ENCODE data around the gene ECEL1. TPM values are rescaled to one million over a fixed set of nuclear protein-coding genes. Genes with fewer than 3 reads are reported as not detected.
A peak's percentile ranks its signal among the peaks of the same experiment; 100 is the strongest.

The ECEL1 gene
- total and polyA plus RNA-seq, 4 donors = 0.09 to 0.35 (median 0.23) TPM

DNA sequence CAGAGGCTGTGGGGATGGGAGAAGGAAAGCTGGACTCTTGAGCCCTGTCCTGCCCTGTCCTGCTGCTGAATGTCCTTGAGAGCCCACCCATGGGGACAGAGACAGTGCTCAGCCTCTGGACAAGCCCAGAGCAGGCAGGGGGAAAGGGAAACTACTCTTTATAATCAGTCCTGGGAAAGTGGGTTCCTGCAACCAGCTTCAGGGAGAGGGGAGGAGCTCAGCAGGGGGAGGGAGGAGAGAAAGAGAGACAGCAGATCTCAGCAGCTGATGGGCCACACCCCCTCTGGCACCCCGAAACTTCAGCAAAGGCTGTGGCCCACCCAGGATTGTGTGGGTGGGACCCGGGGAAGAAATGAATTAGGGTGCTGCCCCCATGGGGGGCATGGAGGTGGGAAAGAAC lies 11.6 kb downstream of the ECEL1 start:
- H3K27ac ChIP-seq (ENCODE audit: low read depth in 1 of 2, low read length in 1 of 2) = no peak overlapping the region
- H3K27me3 ChIP-seq (ENCODE audit: control insufficient read depth in 3 of 3, insufficient read depth in 3 of 3, low read length in 2 of 3) = peaks cover 0 to 15% (median 8%) of the 10 kb centered on the region in 3 donors
- peak in 1 of 3 donors; percentile 6 for DNase-seq
- H3K4me3 ChIP-seq = no peak overlapping the region
- H3K9me3 ChIP-seq (ENCODE audit: control insufficient read depth in 4 of 4, insufficient read depth in 3 of 4, low read length in 3 of 4) = no peaks in the 10 kb centered on the region
- WGBS, 2 donors = 70 to 89% methylated on average over 2 of the region's 2 CpGs
- no peak overlapping the region for H3K9ac ChIP-seq (ENCODE audit: insufficient read depth in 1 of 2, low read length in 2 of 2)
- ATAC-seq (ENCODE audit: insufficient read depth, low FRiP score) = no peak
- TF ChIP-seq, protein P1, sequence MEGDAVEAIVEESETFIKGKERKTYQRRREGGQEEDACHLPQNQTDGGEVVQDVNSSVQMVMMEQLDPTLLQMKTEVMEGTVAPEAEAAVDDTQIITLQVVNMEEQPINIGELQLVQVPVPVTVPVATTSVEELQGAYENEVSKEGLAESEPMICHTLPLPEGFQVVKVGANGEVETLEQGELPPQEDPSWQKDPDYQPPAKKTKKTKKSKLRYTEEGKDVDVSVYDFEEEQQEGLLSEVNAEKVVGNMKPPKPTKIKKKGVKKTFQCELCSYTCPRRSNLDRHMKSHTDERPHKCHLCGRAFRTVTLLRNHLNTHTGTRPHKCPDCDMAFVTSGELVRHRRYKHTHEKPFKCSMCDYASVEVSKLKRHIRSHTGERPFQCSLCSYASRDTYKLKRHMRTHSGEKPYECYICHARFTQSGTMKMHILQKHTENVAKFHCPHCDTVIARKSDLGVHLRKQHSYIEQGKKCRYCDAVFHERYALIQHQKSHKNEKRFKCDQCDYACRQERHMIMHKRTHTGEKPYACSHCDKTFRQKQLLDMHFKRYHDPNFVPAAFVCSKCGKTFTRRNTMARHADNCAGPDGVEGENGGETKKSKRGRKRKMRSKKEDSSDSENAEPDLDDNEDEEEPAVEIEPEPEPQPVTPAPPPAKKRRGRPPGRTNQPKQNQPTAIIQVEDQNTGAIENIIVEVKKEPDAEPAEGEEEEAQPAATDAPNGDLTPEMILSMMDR (IDR thresholded peaks at IDR 0.05; ENCODE audit: control extremely low read depth, extremely low read depth) = no peak
- no peaks in the 10 kb centered on the region for H3K36me3 ChIP-seq (ENCODE audit: control insufficient read depth in 4 of 4, insufficient read depth in 4 of 4, low read length in 4 of 4)
- peaks cover 0 to 7% (median 0%) of the 10 kb centered on the region in 5 donors for H3K4me1 ChIP-seq (ENCODE audit: control insufficient read depth in 5 of 5, insufficient read depth in 5 of 5, low read length in 5 of 5)

DNA sequence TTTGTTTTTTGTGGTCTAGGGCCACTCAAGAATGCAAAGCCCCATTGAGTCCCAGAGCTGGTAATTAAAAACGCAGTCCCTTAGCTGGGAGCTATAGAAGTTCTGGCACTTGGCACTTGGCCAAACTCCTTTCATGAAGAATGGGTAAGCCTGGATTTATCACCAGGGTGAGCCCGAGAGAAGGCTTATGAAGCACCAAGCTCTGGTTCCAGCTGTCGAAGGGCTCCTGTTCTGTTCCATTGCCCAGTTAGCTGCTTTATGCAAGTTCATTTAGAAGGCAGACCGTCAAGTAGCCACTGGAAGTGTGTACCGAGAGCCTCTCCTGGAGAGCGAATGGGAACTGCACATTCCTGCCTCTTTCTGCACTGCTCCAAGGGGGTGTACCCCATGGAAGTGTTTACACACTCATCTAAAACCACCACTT lies 14.2 kb downstream of the ECEL1 start:
- 35 to 45% methylated on average over 6 of the region's 6 CpGs for WGBS, 2 donors
- ATAC-seq (ENCODE audit: insufficient read depth, low FRiP score) (peak; percentile 62), DNase-seq (peak; percentile 64)
- Histone ChIP-seq H3K4me1 (ENCODE audit: control insufficient read depth in 5 of 5, insufficient read depth in 5 of 5, low read length in 5 of 5) (peaks cover 0 to 7% (median 0%) of the 10 kb centered on the region in 5 donors), H3K27me3 (ENCODE audit: control insufficient read depth in 3 of 3, insufficient read depth in 3 of 3, low read length in 2 of 3) (peaks cover 0 to 18% (median 8%) of the 10 kb centered on the region in 3 donors), H3K9me3 (ENCODE audit: control insufficient read depth in 4 of 4, insufficient read depth in 3 of 4, low read length in 3 of 4) (no peaks in the 10 kb centered on the region), H3K9ac (ENCODE audit: insufficient read depth in 1 of 2, low read length in 2 of 2) (no peak overlapping the region), H3K4me3 (no peak overlapping the region), H3K27ac (ENCODE audit: low read depth in 1 of 2, low read length in 1 of 2) (no peak overlapping the region), H3K36me3 (ENCODE audit: control insufficient read depth in 4 of 4, insufficient read depth in 4 of 4, low read length in 4 of 4) (no peaks in the 10 kb centered on the region)
- TF ChIP-seq, protein P1 (IDR thresholded peaks at IDR 0.05; ENCODE audit: control extremely low read depth, extremely low read depth) = no peak

DNA sequence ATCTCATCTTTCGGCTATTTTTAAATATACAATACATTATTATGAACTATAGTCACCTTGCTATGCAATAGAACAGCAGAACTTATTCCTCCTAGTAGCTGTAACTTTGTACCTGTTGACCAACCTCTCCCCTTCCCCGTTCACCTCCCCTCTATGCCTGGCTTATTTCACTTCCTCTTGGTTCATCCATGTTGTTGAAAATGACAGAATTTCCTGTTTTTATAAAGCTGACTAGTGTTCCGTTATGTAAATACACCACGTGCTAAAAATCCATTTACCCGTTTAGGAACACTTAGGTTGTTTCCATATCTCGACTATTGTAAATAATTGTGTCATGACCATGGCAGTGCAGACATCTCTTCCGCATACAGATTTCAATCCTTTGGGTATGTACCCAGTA lies 21.4 kb downstream of the ECEL1 start:
- no peak overlapping the region for H3K27ac ChIP-seq (ENCODE audit: low read depth in 1 of 2, low read length in 1 of 2)
- H3K36me3 ChIP-seq (ENCODE audit: control insufficient read depth in 4 of 4, insufficient read depth in 4 of 4, low read length in 4 of 4) = no peaks in the 10 kb centered on the region
- no peak overlapping the region for H3K9ac ChIP-seq (ENCODE audit: insufficient read depth in 1 of 2, low read length in 2 of 2)
- TF ChIP-seq, protein P1 (IDR thresholded peaks at IDR 0.05; ENCODE audit: control extremely low read depth, extremely low read depth) = no peak
- H3K9me3 ChIP-seq (ENCODE audit: control insufficient read depth in 4 of 4, insufficient read depth in 3 of 4, low read length in 3 of 4) = no peaks in the 10 kb centered on the region
- WGBS, 2 donors = 54 to 55% methylated on average over 7 of the region's 7 CpGs
- H3K4me1 ChIP-seq (ENCODE audit: control insufficient read depth in 5 of 5, insufficient read depth in 5 of 5, low read length in 5 of 5) = no peaks in the 10 kb centered on the region
- H3K4me3 ChIP-seq = no peak overlapping the region
- DNase-seq (no peak), ATAC-seq (ENCODE audit: insufficient read depth, low FRiP score) (no peak)
- H3K27me3 ChIP-seq (ENCODE audit: control insufficient read depth in 3 of 3, insufficient read depth in 3 of 3, low read length in 2 of 3) = peaks cover 3 to 8% (median 5%) of the 10 kb centered on the region in 3 donors

DNA sequence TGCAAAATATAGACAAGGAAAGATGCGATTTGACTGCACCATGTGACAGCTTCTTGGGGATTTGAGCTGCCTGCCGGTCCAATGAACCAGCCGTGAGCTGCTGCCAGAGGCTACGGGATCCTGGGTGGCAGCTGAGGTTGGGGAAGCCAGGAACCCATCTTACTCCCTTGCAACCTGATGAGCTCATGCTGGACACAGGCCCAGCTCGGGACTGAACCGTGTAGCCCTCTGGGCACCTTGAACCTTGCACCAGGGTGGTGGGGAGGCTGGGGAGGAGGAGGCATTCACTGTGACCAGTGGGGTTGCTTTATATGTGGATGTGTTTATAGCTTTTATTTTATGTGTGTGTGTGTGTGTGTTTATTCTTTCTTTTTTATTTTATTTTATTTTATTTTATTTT lies 22.6 kb downstream of the ECEL1 start:
- Histone ChIP-seq H3K9ac (ENCODE audit: insufficient read depth in 1 of 2, low read length in 2 of 2) (no peak overlapping the region), H3K36me3 (ENCODE audit: control insufficient read depth in 4 of 4, insufficient read depth in 4 of 4, low read length in 4 of 4) (no peaks in the 10 kb centered on the region), H3K27ac (ENCODE audit: low read depth in 1 of 2, low read length in 1 of 2) (no peak overlapping the region), H3K4me3 (no peak overlapping the region), H3K4me1 (ENCODE audit: control insufficient read depth in 5 of 5, insufficient read depth in 5 of 5, low read length in 5 of 5) (no peaks in the 10 kb centered on the region), H3K27me3 (ENCODE audit: control insufficient read depth in 3 of 3, insufficient read depth in 3 of 3, low read length in 2 of 3) (peaks cover 0 to 8% (median 5%) of the 10 kb centered on the region in 3 donors), H3K9me3 (ENCODE audit: control insufficient read depth in 4 of 4, insufficient read depth in 3 of 4, low read length in 3 of 4) (no peaks in the 10 kb centered on the region)
- TF ChIP-seq, protein P1 (IDR thresholded peaks at IDR 0.05; ENCODE audit: control extremely low read depth, extremely low read depth) = no peak
- 83 to 93% methylated on average over 6 of the region's 6 CpGs for WGBS, 2 donors
- DNase-seq = no peak
- ATAC-seq (ENCODE audit: insufficient read depth, low FRiP score) = no peak
